OCI-LY7 (cell line): ENCODE data around the gene MUC12. TPM values are rescaled to one million over a fixed set of nuclear protein-coding genes. Genes with fewer than 3 reads are reported as not detected.
"Not testable (repeated sequence)": the region's sequence is repeated elsewhere in the genome, so short reads cannot be mapped to it uniquely, and the experiment has no call there.

Experiments used
- Bru-seq: library from RNA; stranded (reverse); fragments of 400-500 nt; gene quantifications from one replicate; lab custom pipeline; 2021; lab: Mats Ljungman, UMichigan
- BruChase-seq, 2 experiments: library from RNA; stranded (reverse); fragments of 400-500 nt; gene quantifications; one replicate each; lab custom pipeline; 2021; lab: Mats Ljungman, UMichigan
- BruUV-seq: library from RNA; stranded (reverse); fragments of 400-500 nt; replicated peaks from 2 replicates; lab custom pipeline; 2021; lab: Mats Ljungman, UMichigan
- CTCF ChIA-PET: fragments of 300-600 bp; sonication (Branson Sonifier 250); formaldehyde crosslinking; loops from one replicate; lab custom pipeline; 2022; ENCODE audit warnings: antibody characterized with exemption; ENCODE audit not compliant: unreplicated experiment; lab: Charles Lee
- POLR2A ChIA-PET: fragments of 300-600 bp; sonication (Branson Sonifier 250); formaldehyde crosslinking; loops from one replicate; lab custom pipeline; 2022; ENCODE audit warnings: antibody characterized with exemption; lab: Charles Lee
- DNase-seq: peaks from one replicate; pipeline ENCODE4 v3.0.0-alpha.2; 2015; ENCODE audit warnings: low spot score
- H2AFZ ChIP-seq: fragments of 200-600 bp; sonication (generic), shearing (Covaris generic); 2 replicates; pipeline ENCODE4 v1.6.1; 2014; ENCODE audit warnings: mild to moderate bottlenecking, antibody characterized with exemption, low read length, moderate library complexity
- H3K27ac ChIP-seq: fragments of 200-600 bp; sonication (generic); 2 replicates; pipeline ENCODE4 v1.5.1; 2014; ENCODE audit warnings: mixed run types, low read depth, mild to moderate bottlenecking, moderate library complexity, low read length, inconsistent platforms; ENCODE audit not compliant: poor library complexity, severe bottlenecking
- H3K36me3 ChIP-seq: fragments of 200-600 bp; sonication (generic); 2 replicates; pipeline ENCODE4 v1.6.1; 2014; ENCODE audit warnings: mild to moderate bottlenecking, antibody characterized with exemption, low read length, moderate library complexity, mixed read lengths; ENCODE audit not compliant: insufficient read depth
- H3K4me1 ChIP-seq: fragments of 200-600 bp; sonication (generic); 2 replicates; pipeline ENCODE4 v1.5.1; 2014; ENCODE audit warnings: mild to moderate bottlenecking, low read length; ENCODE audit not compliant: insufficient read depth, poor library complexity, severe bottlenecking
- H3K4me2 ChIP-seq: fragments of 200-600 bp; sonication (generic); 2 replicates; pipeline ENCODE4 v1.6.1; 2014; ENCODE audit warnings: mild to moderate bottlenecking, low read length
- H3K4me3 ChIP-seq: fragments of 200-600 bp; sonication (generic); 2 replicates; pipeline ENCODE4 v1.5.1; 2014; ENCODE audit warnings: mild to moderate bottlenecking, low read depth, low read length; ENCODE audit not compliant: poor library complexity, severe bottlenecking
- H3K79me2 ChIP-seq: fragments of 200-600 bp; sonication (generic); 2 replicates; pipeline ENCODE4 v1.6.1; 2016; ENCODE audit warnings: low read depth, mild to moderate bottlenecking, low read length, moderate library complexity, mixed read lengths; ENCODE audit not compliant: insufficient read depth
- H3K9me2 ChIP-seq: fragments of 200-600 bp; sonication (generic); 2 replicates; pipeline ENCODE4 v1.6.1; 2016; ENCODE audit warnings: mild to moderate bottlenecking, low read length, mixed read lengths; ENCODE audit not compliant: insufficient read depth
- H3K9me3 ChIP-seq: fragments of 200-600 bp; sonication (generic); 2 replicates; pipeline ENCODE4 v1.6.1; 2014; ENCODE audit warnings: mild to moderate bottlenecking, mixed run types, low read length, mixed read lengths
- H4K20me1 ChIP-seq: fragments of 200-600 bp; sonication (generic); 2 replicates; pipeline ENCODE4 v1.6.1; 2014; ENCODE audit warnings: mild to moderate bottlenecking, antibody characterized with exemption, low read length, moderate library complexity, mixed read lengths; ENCODE audit not compliant: insufficient read depth
- EZH2phosphoT487 ChIP-seq: fragments of 200-600 bp; sonication (generic); IDR thresholded peaks from 2 replicates; pipeline ENCODE4 v1.6.1; 2018; ENCODE audit warnings: low read depth, borderline replicate concordance, mild to moderate bottlenecking, mixed run types, antibody characterized with exemption, low read length, moderate library complexity, mixed read lengths
- intact Hi-C: fragments of 100-400 bp; cut with micrococcal nuclease; formaldehyde crosslinking; loops from one replicate; pipeline ENCODE4 v1.10.0; 2022; ENCODE audit not compliant: unreplicated experiment
- long read RNA-seq: library from polyadenylated mRNA; stranded (forward); transcript quantifications from one replicate; pipeline ENCODE4 v2.0.0, GENCODE V29; 2022
- total RNA-seq, 2 experiments: library from RNA; depleted of rRNA in 1 of 2; stranded (reverse); fragments of >200 nt in 1 of 2; shearing (Covaris generic) in 1 of 2; gene quantifications; 2 replicates each; pipeline ENCODE4 v1.2.3, GENCODE V29; 2014 to 2022
- TF ChIP-seq, protein P1 (sequence below): fragments of 200-600 bp; sonication (generic); conservative IDR thresholded peaks from 2 replicates; pipeline ENCODE4 v1.5.1; 2014; ENCODE audit warnings: mild to moderate bottlenecking, antibody characterized with exemption, low read length, moderate library complexity, mixed read lengths

MUC12 gene, protein sequence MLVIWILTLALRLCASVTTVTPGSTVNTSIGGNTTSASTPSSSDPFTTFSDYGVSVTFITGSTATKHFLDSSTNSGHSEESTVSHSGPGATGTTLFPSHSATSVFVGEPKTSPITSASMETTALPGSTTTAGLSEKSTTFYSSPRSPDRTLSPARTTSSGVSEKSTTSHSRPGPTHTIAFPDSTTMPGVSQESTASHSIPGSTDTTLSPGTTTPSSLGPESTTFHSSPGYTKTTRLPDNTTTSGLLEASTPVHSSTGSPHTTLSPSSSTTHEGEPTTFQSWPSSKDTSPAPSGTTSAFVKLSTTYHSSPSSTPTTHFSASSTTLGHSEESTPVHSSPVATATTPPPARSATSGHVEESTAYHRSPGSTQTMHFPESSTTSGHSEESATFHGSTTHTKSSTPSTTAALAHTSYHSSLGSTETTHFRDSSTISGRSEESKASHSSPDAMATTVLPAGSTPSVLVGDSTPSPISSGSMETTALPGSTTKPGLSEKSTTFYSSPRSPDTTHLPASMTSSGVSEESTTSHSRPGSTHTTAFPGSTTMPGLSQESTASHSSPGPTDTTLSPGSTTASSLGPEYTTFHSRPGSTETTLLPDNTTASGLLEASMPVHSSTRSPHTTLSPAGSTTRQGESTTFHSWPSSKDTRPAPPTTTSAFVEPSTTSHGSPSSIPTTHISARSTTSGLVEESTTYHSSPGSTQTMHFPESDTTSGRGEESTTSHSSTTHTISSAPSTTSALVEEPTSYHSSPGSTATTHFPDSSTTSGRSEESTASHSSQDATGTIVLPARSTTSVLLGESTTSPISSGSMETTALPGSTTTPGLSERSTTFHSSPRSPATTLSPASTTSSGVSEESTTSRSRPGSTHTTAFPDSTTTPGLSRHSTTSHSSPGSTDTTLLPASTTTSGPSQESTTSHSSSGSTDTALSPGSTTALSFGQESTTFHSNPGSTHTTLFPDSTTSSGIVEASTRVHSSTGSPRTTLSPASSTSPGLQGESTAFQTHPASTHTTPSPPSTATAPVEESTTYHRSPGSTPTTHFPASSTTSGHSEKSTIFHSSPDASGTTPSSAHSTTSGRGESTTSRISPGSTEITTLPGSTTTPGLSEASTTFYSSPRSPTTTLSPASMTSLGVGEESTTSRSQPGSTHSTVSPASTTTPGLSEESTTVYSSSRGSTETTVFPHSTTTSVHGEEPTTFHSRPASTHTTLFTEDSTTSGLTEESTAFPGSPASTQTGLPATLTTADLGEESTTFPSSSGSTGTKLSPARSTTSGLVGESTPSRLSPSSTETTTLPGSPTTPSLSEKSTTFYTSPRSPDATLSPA (N-terminal part only)
- total RNA-seq (2014; rRNA removed; shearing (Covaris generic)), result not detected in 2 replicates
- not detected in 2 replicates for total RNA-seq (2022)
- Bru-seq, nascent RNA, result not detected
- percentile 2 among the genes with signal in this experiment for BruChase-seq, experiment 1, labeled RNA remaining after a 6-hour chase
- not detected for BruChase-seq, experiment 2, labeled RNA remaining after a 2-hour chase
- long read RNA-seq, result 0 reads

DNA sequence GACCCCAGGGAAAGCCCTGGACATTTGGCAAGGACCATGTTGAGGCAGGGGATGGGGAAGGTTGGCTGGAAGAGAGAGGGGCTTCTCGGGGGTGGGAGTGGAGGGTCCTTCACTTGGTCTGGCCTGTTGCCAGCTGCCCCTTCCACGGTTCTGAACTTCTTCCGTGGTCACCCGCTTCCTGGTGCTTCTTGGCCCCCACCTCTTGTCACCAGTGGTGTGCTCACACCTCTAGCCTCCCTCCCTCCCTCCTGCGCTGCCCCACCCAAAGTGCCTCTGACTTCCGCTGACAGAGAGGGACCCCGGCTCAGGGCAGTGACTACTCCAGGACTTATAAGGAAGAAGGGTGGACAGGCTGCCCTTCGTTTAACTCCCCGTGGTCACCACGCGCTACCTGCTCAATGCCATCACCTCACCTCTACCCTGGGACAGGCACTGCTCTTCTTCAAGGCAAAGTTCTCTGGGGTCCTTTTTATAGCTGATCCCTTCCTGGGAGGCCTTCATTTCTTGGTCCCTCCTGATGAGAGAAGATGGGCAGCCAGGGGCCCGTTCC lies at the start of gene MUC12:
Gene MUC12 (plus strand): TSS at position 500 of the 550 bp plus-strand sequence. CDS start 58 bp downstream, outside the sequence.
- Histone ChIP-seq H3K27ac (no peak within 1 kb of the TSS), H4K20me1 (no peaks in the 10 kb centered on the region), H3K9me2 (no peaks in the 10 kb centered on the region), H3K4me2 (no peak within 1 kb of the TSS), H3K36me3 (no peaks in the 10 kb centered on the region), H3K4me1 (peaks cover 4% of the 10 kb centered on the region), H2AFZ (no peak within 1 kb of the TSS), H3K4me3 (no peak within 1 kb of the TSS), H3K9me3 (no peaks in the 10 kb centered on the region), H3K79me2 (no peaks in the 10 kb centered on the region)
- POLR2A ChIA-PET, result no interaction called here
- no peak for TF ChIP-seq EZH2phosphoT487
- TF ChIP-seq, protein P1, sequence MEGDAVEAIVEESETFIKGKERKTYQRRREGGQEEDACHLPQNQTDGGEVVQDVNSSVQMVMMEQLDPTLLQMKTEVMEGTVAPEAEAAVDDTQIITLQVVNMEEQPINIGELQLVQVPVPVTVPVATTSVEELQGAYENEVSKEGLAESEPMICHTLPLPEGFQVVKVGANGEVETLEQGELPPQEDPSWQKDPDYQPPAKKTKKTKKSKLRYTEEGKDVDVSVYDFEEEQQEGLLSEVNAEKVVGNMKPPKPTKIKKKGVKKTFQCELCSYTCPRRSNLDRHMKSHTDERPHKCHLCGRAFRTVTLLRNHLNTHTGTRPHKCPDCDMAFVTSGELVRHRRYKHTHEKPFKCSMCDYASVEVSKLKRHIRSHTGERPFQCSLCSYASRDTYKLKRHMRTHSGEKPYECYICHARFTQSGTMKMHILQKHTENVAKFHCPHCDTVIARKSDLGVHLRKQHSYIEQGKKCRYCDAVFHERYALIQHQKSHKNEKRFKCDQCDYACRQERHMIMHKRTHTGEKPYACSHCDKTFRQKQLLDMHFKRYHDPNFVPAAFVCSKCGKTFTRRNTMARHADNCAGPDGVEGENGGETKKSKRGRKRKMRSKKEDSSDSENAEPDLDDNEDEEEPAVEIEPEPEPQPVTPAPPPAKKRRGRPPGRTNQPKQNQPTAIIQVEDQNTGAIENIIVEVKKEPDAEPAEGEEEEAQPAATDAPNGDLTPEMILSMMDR, result no peak
- intact Hi-C loops, result loop anchor here (5.0 kb wide), 1 partner anchor 88 kb away; no protein-coding TSS in a partner anchor
- CTCF ChIA-PET, result no interaction called here
- no peak for DNase-seq
- BruUV-seq, result no TSS peak

DNA sequence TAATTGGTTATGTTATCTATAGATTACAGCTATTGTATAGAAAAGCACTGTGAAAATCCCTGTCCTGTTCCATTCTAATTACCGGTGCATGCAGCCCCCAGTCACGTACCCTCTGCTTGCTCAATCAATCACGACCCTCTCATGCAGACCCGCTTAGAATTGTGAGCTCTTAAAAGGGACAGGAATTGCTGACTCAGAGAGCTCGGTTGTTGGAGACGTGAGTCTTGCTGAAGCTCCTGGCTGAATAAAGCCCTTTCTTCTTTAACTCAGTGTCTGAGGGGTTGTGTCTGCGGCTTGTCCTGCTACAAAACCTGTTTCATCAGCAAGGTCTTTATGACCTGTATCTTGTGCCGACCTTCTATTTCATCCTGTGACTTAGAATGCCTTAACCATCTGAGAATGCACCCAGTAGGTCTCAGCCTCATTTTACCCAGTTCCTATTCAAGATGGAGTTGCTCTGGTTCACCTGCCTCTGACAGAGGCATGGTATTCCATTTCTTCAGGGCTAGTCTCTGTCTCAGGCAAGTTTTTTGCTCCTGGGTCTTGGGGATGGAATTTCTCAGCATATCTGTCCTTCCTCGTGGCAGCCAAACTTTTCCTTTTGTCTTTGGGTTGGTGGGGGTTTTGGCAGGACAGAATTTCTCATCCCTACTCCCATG lies 49.5 kb upstream of the MUC12 start:
- H2AFZ ChIP-seq, CTCF ChIA-PET: not testable (repeated sequence)

More for the DNA sequence above, 49.5 kb upstream of the MUC12 start:
- H3K27ac ChIP-seq, H3K79me2 ChIP-seq, H3K4me2 ChIP-seq, H3K36me3 ChIP-seq, H3K9me2 ChIP-seq, intact Hi-C loops, DNase-seq, H4K20me1 ChIP-seq, POLR2A ChIA-PET, H3K9me3 ChIP-seq, H3K4me1 ChIP-seq, BruUV-seq, H3K4me3 ChIP-seq: not testable (repeated sequence)
